ENCODE data around the gene ARAP1.

The ARAP1 gene

GRCh38 chr11:72786305-72787215 lies 34.4 kb upstream of the ARAP1 start:
- no peak overlapping the region for H2AFZ ChIP-seq (ENCODE audit: low read length)
- H3K36me3 ChIP-seq (replicated peaks; ENCODE audit: insufficient read depth, low read length) = no peaks in the 10 kb centered on the region
- H3K9me2 ChIP-seq (replicated peaks; ENCODE audit: insufficient read depth, low read length) = no peaks in the 10 kb centered on the region
- H3K9ac ChIP-seq (ENCODE audit: low read length) = no peak overlapping the region
- no peak overlapping the region for H3K27ac ChIP-seq (ENCODE audit: low read length)
- H3K9me3 ChIP-seq (replicated peaks; ENCODE audit: insufficient read depth, low read length) = no peaks in the 10 kb centered on the region
- H3K4me1 ChIP-seq (ENCODE audit: low read length) = peaks cover 5% of the 10 kb centered on the region; the same call in 1 of the 2 replicates
- H3K27me3 ChIP-seq (replicated peaks; ENCODE audit: insufficient read depth, low read length) = no peaks in the 10 kb centered on the region
- H3K79me2 ChIP-seq (ENCODE audit: low read length) = no peaks in the 10 kb centered on the region
- no peak overlapping the region for H3K4me3 ChIP-seq (ENCODE audit: low read length)
- no peaks in the 10 kb centered on the region for H4K20me1 ChIP-seq (ENCODE audit: insufficient read depth, low read length)
- H3F3A ChIP-seq (ENCODE audit: insufficient read depth, low read length) = no peaks in the 10 kb centered on the region
- no peak overlapping the region for H3K4me2 ChIP-seq (ENCODE audit: low read depth, low read length)
- TF ChIP-seq EZH2phosphoT487 (IDR thresholded peaks at IDR 0.05; ENCODE audit: low read length) (no peak), CTCF (IDR thresholded peaks at IDR 0.05; ENCODE audit: low read length) (no peak), EZH2 (optimal IDR thresholded peaks at IDR 0.05; ENCODE audit: low read depth, low read length) (no peak)
- no peak for DNase-seq

GRCh38 chr11:72784662-72785061 lies 32.5 kb upstream of the ARAP1 start:
- no peak for DNase-seq
- Histone ChIP-seq H3K36me3 (replicated peaks; ENCODE audit: insufficient read depth, low read length) (no peaks in the 10 kb centered on the region), H3K27ac (ENCODE audit: low read length) (no peak overlapping the region), H2AFZ (ENCODE audit: low read length) (no peak overlapping the region), H4K20me1 (ENCODE audit: insufficient read depth, low read length) (no peaks in the 10 kb centered on the region), H3K4me3 (ENCODE audit: low read length) (no peak overlapping the region), H3K79me2 (ENCODE audit: low read length) (no peaks in the 10 kb centered on the region), H3K27me3 (replicated peaks; ENCODE audit: insufficient read depth, low read length) (no peaks in the 10 kb centered on the region), H3F3A (ENCODE audit: insufficient read depth, low read length) (no peaks in the 10 kb centered on the region), H3K9me3 (replicated peaks; ENCODE audit: insufficient read depth, low read length) (no peaks in the 10 kb centered on the region), H3K9ac (ENCODE audit: low read length) (no peak overlapping the region), H3K9me2 (replicated peaks; ENCODE audit: insufficient read depth, low read length) (no peaks in the 10 kb centered on the region), H3K4me2 (ENCODE audit: low read depth, low read length) (no peak overlapping the region), H3K4me1 (ENCODE audit: low read length) (peaks cover 5% of the 10 kb centered on the region; the same call in 1 of the 2 replicates)
- TF ChIP-seq EZH2 (optimal IDR thresholded peaks at IDR 0.05; ENCODE audit: low read depth, low read length) (no peak), CTCF (IDR thresholded peaks at IDR 0.05; ENCODE audit: low read length) (no peak), EZH2phosphoT487 (IDR thresholded peaks at IDR 0.05; ENCODE audit: low read length) (no peak)

GRCh38 chr11:72783144-72783905 lies 31.1 kb upstream of the ARAP1 start:
- no peak overlapping the region for H3K9ac ChIP-seq (ENCODE audit: low read length)
- H3K36me3 ChIP-seq (replicated peaks; ENCODE audit: insufficient read depth, low read length) = no peaks in the 10 kb centered on the region
- H3K4me1 ChIP-seq (ENCODE audit: low read length) = peaks cover 5% of the 10 kb centered on the region; the same call in 1 of the 2 replicates
- no peaks in the 10 kb centered on the region for H3K27me3 ChIP-seq (replicated peaks; ENCODE audit: insufficient read depth, low read length)
- TF ChIP-seq EZH2phosphoT487 (IDR thresholded peaks at IDR 0.05; ENCODE audit: low read length) (no peak), EZH2 (optimal IDR thresholded peaks at IDR 0.05; ENCODE audit: low read depth, low read length) (no peak), CTCF (IDR thresholded peaks at IDR 0.05; ENCODE audit: low read length) (no peak)
- no peaks in the 10 kb centered on the region for H3K9me2 ChIP-seq (replicated peaks; ENCODE audit: insufficient read depth, low read length)
- H4K20me1 ChIP-seq (ENCODE audit: insufficient read depth, low read length) = no peaks in the 10 kb centered on the region
- no peaks in the 10 kb centered on the region for H3K9me3 ChIP-seq (replicated peaks; ENCODE audit: insufficient read depth, low read length)
- H3K4me3 ChIP-seq (ENCODE audit: low read length) = no peak overlapping the region
- H3K79me2 ChIP-seq (ENCODE audit: low read length) = no peaks in the 10 kb centered on the region
- H3K27ac ChIP-seq (ENCODE audit: low read length) = no peak overlapping the region
- no peak overlapping the region for H2AFZ ChIP-seq (ENCODE audit: low read length)
- DNase-seq = no peak
- H3F3A ChIP-seq (ENCODE audit: insufficient read depth, low read length) = no peaks in the 10 kb centered on the region
- no peak overlapping the region for H3K4me2 ChIP-seq (ENCODE audit: low read depth, low read length)
